Measurements from ENCODE around the gene CYP2W1.
"Not testable (repeated sequence)": the region's sequence is repeated elsewhere in the genome, so short reads cannot be mapped to it uniquely, and the experiment has no call there.

The CYP2W1 gene

DNA sequence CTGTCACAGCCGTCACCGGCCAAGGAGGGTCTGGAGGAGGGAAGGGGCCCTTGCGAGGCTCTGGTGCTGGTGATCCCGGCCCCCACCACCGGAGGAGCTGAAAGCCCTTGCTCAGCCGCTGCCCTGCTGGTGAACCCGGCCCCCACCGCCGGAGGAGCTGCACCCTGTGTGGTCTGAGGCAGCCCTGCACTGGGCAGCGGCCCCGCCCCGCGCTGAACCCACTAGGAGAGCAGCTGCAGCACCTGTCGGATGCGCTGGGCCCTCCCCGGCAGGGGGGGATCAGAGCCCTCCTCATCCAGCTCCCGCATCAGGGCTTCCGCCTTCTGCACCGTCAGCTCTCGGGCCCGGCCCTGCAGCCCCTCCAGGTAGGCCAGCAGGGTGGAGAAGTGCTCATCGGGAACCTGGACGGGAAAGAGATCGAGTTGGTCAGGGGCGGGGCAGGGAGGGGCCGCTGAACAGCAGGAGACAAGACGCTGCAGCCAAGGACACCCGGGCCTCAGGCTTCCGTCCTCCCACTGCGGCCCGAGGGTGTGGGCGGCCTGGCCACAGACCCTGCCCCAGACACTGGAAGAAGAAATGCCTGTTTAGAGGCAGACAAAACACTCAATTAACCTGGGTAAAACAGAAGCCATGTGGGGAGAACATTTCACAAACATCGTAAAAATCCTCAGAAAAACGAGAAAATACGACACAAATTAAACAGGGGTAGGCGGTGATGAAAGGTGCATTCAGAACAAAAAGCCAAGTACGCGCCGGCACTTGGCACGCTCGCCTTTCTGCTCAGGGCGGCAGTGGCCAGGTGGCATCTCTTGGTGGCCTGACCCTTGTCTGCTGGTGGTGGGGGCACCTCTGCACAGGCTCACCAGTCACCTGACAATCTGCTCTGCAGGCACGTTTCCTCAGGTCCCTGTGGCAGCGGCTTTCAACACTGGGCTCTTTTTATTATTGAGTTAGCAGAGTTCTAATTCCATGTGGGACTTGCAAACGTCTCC, 14.7 kb downstream of the CYP2W1 start:
- DNase-seq (ENCODE audit: low read depth): no peak

- DNase-seq (ENCODE audit: low read depth): no peak
Observed at GRCh38 chr7:999149-999879, 16.3 kb downstream of the CYP2W1 start.

GRCh38 chr7:999941-1000935, 17.3 kb downstream of the CYP2W1 start:
- DNase-seq (ENCODE audit: low read depth): no peak

DNA sequence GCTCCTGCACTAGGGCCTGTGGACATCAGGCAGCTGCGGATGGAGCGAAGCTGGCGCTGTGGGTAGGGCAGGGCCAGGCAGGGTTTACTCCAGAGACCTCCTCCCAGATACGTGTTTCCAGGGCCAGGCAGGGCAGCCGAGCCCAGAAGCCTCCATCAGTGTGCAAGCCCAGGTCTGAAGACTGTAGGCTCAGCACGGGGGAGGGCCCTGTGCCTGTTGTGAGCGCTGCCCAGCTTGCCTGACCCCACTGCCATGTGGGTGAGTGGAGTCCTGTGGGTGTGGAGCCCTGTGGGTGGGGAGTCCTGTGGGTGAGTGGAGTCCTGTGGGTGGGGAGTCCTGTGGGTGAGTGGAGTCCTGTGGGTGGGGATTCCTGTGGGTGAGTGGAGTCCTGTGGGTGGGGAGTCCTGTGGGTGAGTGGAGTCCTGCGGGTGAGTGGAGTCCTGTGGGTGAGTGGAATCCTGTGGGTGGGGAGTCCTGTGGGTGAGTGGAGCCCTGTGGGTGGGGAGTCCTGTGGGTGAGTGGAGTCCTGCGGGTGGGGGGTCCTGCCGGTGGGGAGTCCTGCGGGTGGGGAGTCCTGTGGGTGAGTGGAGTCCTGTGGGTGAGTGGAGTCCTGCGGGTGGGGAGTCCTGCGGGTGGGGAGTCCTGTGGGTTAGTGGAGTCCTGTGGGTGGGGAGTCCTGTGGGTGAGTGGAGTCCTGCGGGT, 18.2 kb downstream of the CYP2W1 start:
- not testable (repeated sequence) for DNase-seq (ENCODE audit: low read depth)

- not testable (repeated sequence) for DNase-seq (ENCODE audit: low read depth)
Observed at GRCh38 chr7:1002026-1002425, 19.0 kb downstream of the CYP2W1 start.

DNA sequence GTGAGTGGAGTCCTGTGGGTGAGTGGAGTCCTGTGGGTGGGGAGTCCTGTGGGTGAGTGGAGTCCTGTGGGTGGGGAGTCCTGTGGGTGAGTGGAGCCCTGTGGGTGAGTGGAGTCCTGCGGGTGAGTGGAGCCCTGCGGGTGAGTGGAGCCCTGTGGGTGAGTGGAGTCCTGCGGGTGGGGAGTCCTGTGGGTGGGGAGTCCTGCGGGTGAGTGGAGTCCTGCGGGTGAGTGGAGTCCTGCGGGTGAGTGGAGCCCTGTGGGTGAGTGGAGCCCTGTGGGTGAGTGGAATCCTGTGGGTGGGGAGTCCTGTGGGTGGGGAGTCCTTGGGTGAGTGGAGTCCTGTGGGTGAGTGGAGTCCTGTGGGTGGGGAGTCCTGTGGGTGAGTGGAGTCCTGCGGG, 19.5 kb downstream of the CYP2W1 start:
- DNase-seq (ENCODE audit: low read depth): not testable (repeated sequence)

DNA sequence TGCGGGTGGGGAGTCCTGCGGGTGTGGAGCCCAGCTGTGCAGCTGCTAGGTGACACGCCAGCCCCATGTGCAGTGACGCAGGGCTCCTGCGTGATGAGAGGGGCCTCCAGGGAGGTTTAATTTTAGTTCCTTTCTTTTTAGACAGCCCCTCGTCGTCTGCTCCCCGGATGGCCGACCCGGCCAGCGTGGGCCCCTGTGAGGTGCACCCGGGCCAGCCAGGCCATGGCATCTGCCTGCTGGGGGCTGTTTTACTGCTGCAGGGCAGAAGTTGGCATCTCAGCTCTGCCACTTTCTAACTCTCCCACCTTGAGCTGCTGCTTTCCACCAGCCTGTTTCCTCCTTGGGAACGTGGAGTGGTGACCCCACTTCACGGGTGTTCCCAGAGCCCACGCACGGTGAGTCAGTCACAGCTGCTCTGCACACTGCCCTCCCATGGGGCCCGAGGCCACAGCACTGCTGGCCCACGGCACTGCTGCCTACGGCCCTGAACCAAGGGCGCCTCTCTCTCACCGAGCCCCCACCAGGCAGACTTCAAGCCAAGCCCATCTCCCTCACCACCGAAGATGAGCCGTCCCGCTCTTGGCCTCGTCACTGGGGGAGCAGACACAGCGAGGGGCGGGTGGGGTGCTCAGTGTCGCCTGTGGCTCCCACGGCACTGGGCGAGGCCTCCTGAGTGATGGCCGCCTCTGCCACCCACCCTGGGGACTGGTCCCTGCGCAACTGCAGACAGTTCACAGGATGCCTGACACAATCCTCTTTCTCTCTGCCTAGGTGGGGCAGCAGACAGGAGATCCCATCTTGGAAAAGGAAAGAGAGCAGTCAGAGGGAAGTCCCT, 21.3 kb downstream of the CYP2W1 start:
- DNase-seq (ENCODE audit: low read depth): no peak

DNA sequence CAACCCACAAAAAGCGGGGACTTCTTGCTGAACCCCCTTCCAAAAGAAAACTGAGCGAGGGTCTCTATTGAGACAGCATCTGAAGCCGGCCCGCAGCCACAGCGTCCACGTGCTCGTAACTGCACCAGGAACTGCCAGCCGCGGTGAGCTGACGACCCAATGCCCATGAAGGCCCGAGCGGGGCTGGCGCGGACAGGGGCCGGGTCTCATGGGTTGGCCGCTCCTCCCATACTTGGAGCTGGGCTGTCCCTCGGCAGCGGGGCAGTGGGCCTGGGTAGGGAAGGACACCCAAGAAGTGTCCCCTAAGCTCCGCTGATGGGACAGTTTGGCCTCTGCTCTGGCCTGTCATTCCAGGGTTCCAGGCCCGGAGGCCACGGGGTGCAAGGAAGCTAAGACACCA, 22.3 kb downstream of the CYP2W1 start:
- no peak for DNase-seq (ENCODE audit: low read depth)

DNA sequence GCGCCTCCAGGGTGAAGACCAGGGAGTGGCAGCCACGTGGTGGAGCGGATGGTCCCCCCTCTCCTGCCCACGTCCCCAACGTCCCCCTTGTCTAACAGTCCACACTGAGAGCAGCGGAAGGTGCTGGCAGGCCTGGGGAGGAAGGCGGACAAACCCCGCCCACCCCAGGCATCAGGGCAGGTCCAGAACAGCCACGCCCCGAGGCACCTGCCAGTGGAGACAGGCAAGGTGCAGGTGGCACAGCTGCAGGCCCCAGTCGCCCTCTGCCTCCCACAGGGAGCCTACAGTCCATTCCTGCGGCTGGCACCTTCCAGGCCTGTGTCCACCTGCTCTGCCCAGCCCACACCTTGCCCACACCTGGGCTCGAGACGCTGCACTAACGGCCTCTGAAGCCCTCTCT, 24.9 kb downstream of the CYP2W1 start:
- no peak for DNase-seq (ENCODE audit: low read depth)

GRCh38 chr7:1008733-1009363, 25.9 kb downstream of the CYP2W1 start:
- DNase-seq (ENCODE audit: low read depth): no peak

GRCh38 chr7:1009747-1010146, 26.8 kb downstream of the CYP2W1 start:
- DNase-seq (ENCODE audit: low read depth): no peak

- DNase-seq (ENCODE audit: low read depth): no peak
Observed at GRCh38 chr7:1010226-1010625, 27.2 kb downstream of the CYP2W1 start.

- DNase-seq (ENCODE audit: low read depth): no peak
Observed at GRCh38 chr7:1011297-1012003, 28.5 kb downstream of the CYP2W1 start.

GRCh38 chr7:1012004-1012715, 29.2 kb downstream of the CYP2W1 start:
- no peak for DNase-seq (ENCODE audit: low read depth)

GRCh38 chr7:1012716-1013095, 29.7 kb downstream of the CYP2W1 start:
- no peak for DNase-seq (ENCODE audit: low read depth)

DNA sequence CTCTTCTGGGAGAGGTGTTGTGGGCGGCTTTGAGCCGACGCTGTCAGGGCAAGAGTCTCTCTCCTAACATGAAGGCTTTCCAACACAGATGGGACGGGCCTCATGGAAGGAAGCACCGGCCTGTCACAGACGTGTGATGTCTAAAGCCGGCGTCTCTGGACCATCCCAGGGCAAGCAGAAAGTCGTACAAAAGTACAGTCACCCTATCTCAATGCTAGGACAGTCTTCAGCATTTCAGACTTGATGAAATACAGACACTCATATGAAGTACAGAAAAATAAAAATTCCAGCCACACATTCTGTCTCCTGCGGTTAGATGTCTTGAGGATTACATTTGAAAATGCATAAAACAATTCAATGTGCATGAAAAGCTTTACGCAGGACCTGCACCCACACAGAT, 30.6 kb downstream of the CYP2W1 start:
- DNase-seq (ENCODE audit: low read depth): no peak

GRCh38 chr7:1014681-1015080, 31.7 kb downstream of the CYP2W1 start:
- no peak for DNase-seq (ENCODE audit: low read depth)
